Mucosa of rectum (tissue), 2 donors: ENCODE data around the gene ALDH2.

Source experiments
- H3K27ac ChIP-seq, 2 donors: one replicate each; pipeline ENCODE4 v1.7.0; 2013; ENCODE audit warnings: inconsistent platforms in 2 of 2, low read depth in 2 of 2, low read length in 2 of 2
- H3K27me3 ChIP-seq, 2 donors: one replicate each; pipeline ENCODE4 v1.7.0; 2013; ENCODE audit warnings: low read length in 2 of 2; ENCODE audit not compliant: control insufficient read depth in 2 of 2, insufficient read depth in 2 of 2
- H3K36me3 ChIP-seq, 2 donors: one replicate each; pipeline ENCODE4 v1.7.0; 2013; ENCODE audit warnings: low read length in 2 of 2; ENCODE audit not compliant: control insufficient read depth in 2 of 2, insufficient read depth in 2 of 2
- H3K4me1 ChIP-seq, 2 donors: one replicate each; pipeline ENCODE4 v1.7.0; 2013; ENCODE audit warnings: low read length in 2 of 2, mild to moderate bottlenecking in 1 of 2; ENCODE audit not compliant: control insufficient read depth in 2 of 2, insufficient read depth in 2 of 2
- H3K4me3 ChIP-seq, 2 donors: one replicate each; pipeline ENCODE4 v1.7.0; 2013; ENCODE audit warnings: low read length in 2 of 2
- H3K9ac ChIP-seq, 2 donors: one replicate each; pipeline ENCODE4 v1.7.0; 2013; ENCODE audit warnings: low read length in 2 of 2, low read depth in 1 of 2, mild to moderate bottlenecking in 1 of 2
- H3K9me3 ChIP-seq, 2 donors: one replicate each; pipeline ENCODE4 v1.7.0; 2013; ENCODE audit warnings: low read length in 2 of 2; ENCODE audit not compliant: control insufficient read depth in 2 of 2
- donor health status: healthy.
- donor health status: Normal muscosa, but diverticular disease.

ALDH2 gene

GRCh38 chr12:111745211-111745610 lies 21.5 kb upstream of the ALDH2 start:
- Histone ChIP-seq H3K27me3 (no peaks in the 10 kb centered on the region), H3K27ac (no peak overlapping the region), H3K9me3 (no peaks in the 10 kb centered on the region), H3K36me3 (peaks cover 33 to 47% of the 10 kb centered on the region in 2 donors), H3K4me1 (peaks cover 2 to 9% of the 10 kb centered on the region in 2 donors), H3K4me3 (no peak overlapping the region), H3K9ac (no peak overlapping the region)

DNA sequence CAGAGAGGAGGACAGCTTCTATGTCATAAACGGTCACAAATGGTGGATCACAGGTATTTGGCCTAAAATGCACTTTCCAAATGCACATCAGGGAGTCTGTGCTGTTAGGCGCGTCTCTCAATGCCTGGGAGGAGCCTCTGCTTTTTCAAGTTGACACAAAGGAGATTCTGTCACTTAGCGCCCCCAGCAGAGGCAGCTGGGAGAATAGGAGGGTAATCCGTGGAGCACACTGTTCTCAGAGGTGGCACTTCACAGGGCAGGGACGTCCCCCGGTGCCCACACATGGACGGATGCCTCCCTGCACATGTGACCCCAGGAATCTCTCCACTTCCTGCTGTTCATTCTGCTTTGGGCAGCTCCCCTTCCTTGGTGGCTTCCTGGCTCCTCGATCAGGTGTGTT lies 19.4 kb upstream of the ALDH2 start:
- Histone ChIP-seq H3K27ac (no peak overlapping the region), H3K36me3 (peaks cover 33 to 53% of the 10 kb centered on the region in 2 donors), H3K27me3 (no peaks in the 10 kb centered on the region), H3K9me3 (no peaks in the 10 kb centered on the region), H3K9ac (no peak overlapping the region), H3K4me1 (no peaks in the 10 kb centered on the region), H3K4me3 (no peak overlapping the region)

DNA sequence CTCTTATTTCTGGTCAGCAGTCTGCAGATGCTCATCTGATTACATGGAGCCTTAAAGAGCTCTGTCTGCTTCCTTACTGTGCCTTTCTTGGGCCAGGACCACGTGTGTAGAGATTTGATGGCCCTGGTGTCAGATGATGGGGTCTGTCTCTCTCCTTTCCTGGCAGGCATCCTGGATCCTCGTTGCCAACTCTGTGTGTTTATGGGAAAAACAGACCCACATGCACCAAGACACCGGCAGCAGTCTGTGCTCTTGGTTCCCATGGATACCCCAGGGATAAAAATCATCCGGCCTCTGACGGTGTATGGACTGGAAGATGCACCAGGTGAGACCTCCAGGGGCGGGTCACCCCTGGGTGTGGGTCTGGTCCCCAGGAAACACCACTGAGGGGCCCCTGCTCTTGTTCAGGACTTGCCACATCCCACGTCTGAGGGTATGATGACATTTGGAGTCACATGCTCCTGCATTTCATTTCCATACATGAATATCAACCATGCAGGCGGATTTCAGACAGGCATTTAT lies 18.5 kb upstream of the ALDH2 start:
- peaks cover 33 to 53% of the 10 kb centered on the region in 2 donors for H3K36me3 ChIP-seq
- H3K27me3 ChIP-seq: no peaks in the 10 kb centered on the region
- no peak overlapping the region for H3K27ac ChIP-seq
- no peak overlapping the region for H3K9ac ChIP-seq
- H3K4me3 ChIP-seq: no peak overlapping the region
- H3K9me3 ChIP-seq: no peaks in the 10 kb centered on the region
- peaks cover 0 to 1% of the 10 kb centered on the region in 2 donors for H3K4me1 ChIP-seq

DNA sequence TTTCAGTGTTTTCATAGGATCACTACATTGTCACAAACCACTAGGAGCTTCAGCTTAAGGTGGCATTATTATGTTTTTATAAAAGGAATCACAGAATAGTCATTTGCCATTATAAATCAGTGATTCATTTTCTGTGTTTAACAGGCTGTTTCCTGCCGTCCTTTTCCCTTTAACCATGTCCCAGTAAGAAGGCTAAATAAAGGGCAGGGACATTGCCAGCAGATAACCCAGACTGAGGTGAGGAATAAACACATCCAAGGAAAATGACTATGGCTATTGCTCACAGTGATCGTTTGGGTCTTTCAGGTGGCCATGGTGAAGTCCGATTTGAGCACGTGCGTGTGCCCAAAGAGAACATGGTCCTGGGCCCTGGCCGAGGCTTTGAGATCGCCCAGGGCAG lies 17.9 kb upstream of the ALDH2 start:
- Histone ChIP-seq H3K4me1 (peaks cover 0 to 5% of the 10 kb centered on the region in 2 donors), H3K36me3 (peaks cover 33 to 53% of the 10 kb centered on the region in 2 donors), H3K27me3 (no peaks in the 10 kb centered on the region), H3K9me3 (no peaks in the 10 kb centered on the region), H3K27ac (no peak overlapping the region), H3K9ac (no peak overlapping the region), H3K4me3 (no peak overlapping the region)

GRCh38 chr12:111749391-111749790 lies 17.3 kb upstream of the ALDH2 start:
- Histone ChIP-seq H3K4me1 (peaks cover 0 to 5% of the 10 kb centered on the region in 2 donors), H3K9me3 (no peaks in the 10 kb centered on the region), H3K36me3 (peaks cover 31 to 52% of the 10 kb centered on the region in 2 donors), H3K27me3 (no peaks in the 10 kb centered on the region), H3K27ac (no peak overlapping the region), H3K9ac (no peak overlapping the region), H3K4me3 (no peak overlapping the region)

DNA sequence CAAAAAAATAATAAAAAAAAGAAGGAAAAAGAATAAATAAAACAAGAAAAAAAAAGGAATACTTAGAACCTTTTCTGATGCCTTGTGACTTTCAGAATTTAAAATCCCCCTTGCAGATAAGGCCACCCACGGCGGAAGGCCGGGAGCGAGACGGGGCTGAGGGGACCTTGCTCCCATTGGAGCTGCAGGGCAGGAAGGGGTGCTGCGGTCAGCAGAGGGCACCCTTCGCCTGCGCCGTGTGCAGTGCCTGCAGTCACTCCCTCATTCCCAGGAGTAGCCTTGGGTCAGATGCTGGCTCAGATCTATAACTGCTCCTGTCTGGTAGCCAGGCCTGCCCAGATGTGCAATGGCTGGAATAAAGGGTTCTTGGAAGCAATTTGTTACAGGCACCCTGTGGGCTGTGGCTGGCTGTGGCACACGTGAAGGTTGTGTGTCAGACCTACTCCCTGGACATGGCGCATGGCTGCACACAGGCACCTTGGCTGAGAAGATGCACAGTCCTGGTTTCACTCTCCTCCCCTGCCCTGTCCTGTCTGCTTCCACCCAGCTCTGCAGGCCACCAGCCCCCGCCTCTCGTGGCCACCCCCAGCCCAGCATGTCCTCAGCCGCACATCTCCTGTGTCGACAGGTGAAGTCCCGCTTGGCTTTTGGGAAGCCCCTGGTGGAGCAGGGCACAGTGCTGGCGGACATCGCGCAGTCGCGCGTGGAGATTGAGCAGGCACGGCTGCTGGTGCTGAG lies 13.4 kb upstream of the ALDH2 start:
- H3K36me3 ChIP-seq: peaks cover 26 to 38% of the 10 kb centered on the region in 2 donors
- H3K27ac ChIP-seq: no peak overlapping the region
- no peaks in the 10 kb centered on the region for H3K9me3 ChIP-seq
- H3K4me3 ChIP-seq: no peak overlapping the region
- no peak overlapping the region for H3K9ac ChIP-seq
- H3K27me3 ChIP-seq: no peaks in the 10 kb centered on the region
- peaks cover 2 to 15% of the 10 kb centered on the region in 2 donors for H3K4me1 ChIP-seq

DNA sequence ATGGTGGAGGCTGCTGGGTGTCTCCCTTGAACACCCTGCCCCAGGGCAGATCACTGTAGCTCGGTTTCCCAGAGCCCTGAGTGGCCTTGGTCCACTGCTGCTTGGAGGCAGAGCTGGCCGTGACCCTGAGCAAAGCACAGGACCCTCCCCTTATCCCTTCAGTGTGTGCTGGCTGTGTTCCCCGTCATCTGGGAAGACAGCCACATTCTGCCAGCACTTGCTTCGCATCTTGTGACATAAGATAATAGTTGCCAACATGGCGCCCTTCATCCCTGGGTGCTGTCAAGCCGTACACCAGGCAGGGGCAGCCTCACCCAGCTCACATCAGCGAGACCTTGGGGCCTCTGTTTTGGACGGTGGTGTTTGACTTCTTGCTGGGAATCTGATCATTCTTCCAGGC lies 12.1 kb upstream of the ALDH2 start:
- H3K4me1 ChIP-seq: peaks cover 2 to 15% of the 10 kb centered on the region in 2 donors
- H3K36me3 ChIP-seq: peaks cover 19 to 28% of the 10 kb centered on the region in 2 donors
- H3K27me3 ChIP-seq: no peaks in the 10 kb centered on the region
- H3K27ac ChIP-seq: no peak overlapping the region
- no peak overlapping the region for H3K9ac ChIP-seq
- no peak overlapping the region for H3K4me3 ChIP-seq
- no peaks in the 10 kb centered on the region for H3K9me3 ChIP-seq

GRCh38 chr12:111756196-111756595 lies 10.5 kb upstream of the ALDH2 start:
- no peak overlapping the region for H3K27ac ChIP-seq
- H3K4me1 ChIP-seq: peaks cover 2 to 15% of the 10 kb centered on the region in 2 donors
- H3K4me3 ChIP-seq: no peak overlapping the region
- no peak overlapping the region for H3K9ac ChIP-seq
- no peaks in the 10 kb centered on the region for H3K27me3 ChIP-seq
- peaks cover 19 to 22% of the 10 kb centered on the region in 2 donors for H3K36me3 ChIP-seq
- H3K9me3 ChIP-seq: no peaks in the 10 kb centered on the region

- peaks cover 2 to 15% of the 10 kb centered on the region in 2 donors for H3K4me1 ChIP-seq
- no peaks in the 10 kb centered on the region for H3K27me3 ChIP-seq
- no peak overlapping the region for H3K27ac ChIP-seq
- peaks cover 19 to 22% of the 10 kb centered on the region in 2 donors for H3K36me3 ChIP-seq
- H3K9ac ChIP-seq: no peak overlapping the region
- H3K4me3 ChIP-seq: no peak overlapping the region
- H3K9me3 ChIP-seq: no peaks in the 10 kb centered on the region
These were observed 10.1 kb upstream of the ALDH2 start for GRCh38 chr12:111756681-111757080.

- no peak overlapping the region for H3K4me3 ChIP-seq
- no peak overlapping the region for H3K9ac ChIP-seq
- peaks cover 19 to 22% of the 10 kb centered on the region in 2 donors for H3K36me3 ChIP-seq
- no peaks in the 10 kb centered on the region for H3K27me3 ChIP-seq
- peaks cover 2 to 18% of the 10 kb centered on the region in 2 donors for H3K4me1 ChIP-seq
- no peaks in the 10 kb centered on the region for H3K9me3 ChIP-seq
- H3K27ac ChIP-seq: peak overlapping the region in 1 of 2 donors; percentile 52
These were observed 9.2 kb upstream of the ALDH2 start for GRCh38 chr12:111757361-111758119.
